ENCODE data around the gene LCMT2.
"Not testable (repeated sequence)": the region's sequence is repeated elsewhere in the genome, so short reads cannot be mapped to it uniquely, and the experiment has no call there.

Gene LCMT2

DNA sequence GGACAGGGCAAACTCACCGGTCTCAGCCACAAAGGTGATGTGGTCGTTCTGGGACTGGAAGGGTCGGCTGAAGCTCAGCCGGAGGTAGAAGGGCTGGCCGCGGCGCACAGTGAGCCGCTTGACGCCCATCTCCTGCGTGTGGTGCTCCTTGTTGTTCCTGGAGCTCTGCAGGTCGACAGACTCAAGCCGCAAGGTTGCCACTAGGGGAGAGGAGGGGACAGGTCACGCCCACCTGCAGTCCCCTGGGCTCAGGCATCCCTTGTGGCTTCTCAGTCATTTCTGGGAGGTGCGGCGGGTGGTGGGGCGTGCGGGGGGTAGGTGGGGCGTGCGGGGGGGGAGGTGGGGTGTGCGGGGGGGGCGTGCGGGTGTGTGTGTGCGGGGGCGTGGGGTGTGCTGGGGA is 36.9 kb downstream of the LCMT2 start (continued):
- TF ChIP-seq ZFP3 (CRISPR knock-in tag; IDR thresholded peaks at IDR 0.05): no peak
- no peak for TF ChIP-seq ZFP30 (CRISPR knock-in tag; IDR thresholded peaks at IDR 0.05)
- no peak for TF ChIP-seq PPARA (CRISPR knock-in tag; IDR thresholded peaks at IDR 0.05; ENCODE audit: borderline replicate concordance)
- TF ChIP-seq TOX (CRISPR knock-in tag; IDR thresholded peaks at IDR 0.05; ENCODE audit: borderline replicate concordance): no peak

GRCh38 chr15:43292375-43293078 is 37.8 kb downstream of the LCMT2 start:
- TF ChIP-seq CREB5 (CRISPR knock-in tag; IDR thresholded peaks at IDR 0.05; ENCODE audit: low read depth) (no peak), TOX (CRISPR knock-in tag; IDR thresholded peaks at IDR 0.05; ENCODE audit: borderline replicate concordance) (no peak), OSR1 (CRISPR knock-in tag; IDR thresholded peaks at IDR 0.05) (no peak), GLIS3 (CRISPR knock-in tag; IDR thresholded peaks at IDR 0.05) (no peak), CSRNP3 (CRISPR knock-in tag; IDR thresholded peaks at IDR 0.05) (no peak), PPARA (CRISPR knock-in tag; IDR thresholded peaks at IDR 0.05; ENCODE audit: borderline replicate concordance) (no peak), ARNTL (CRISPR knock-in tag; IDR thresholded peaks at IDR 0.05; ENCODE audit: borderline replicate concordance, low read depth) (no peak)
- no peak; the same call in 2 of the 3 replicates for ATAC-seq

- ATAC-seq: not testable (repeated sequence)
Measured at GRCh38 chr15:43289656-43290055, 40.7 kb downstream of the LCMT2 start.

DNA sequence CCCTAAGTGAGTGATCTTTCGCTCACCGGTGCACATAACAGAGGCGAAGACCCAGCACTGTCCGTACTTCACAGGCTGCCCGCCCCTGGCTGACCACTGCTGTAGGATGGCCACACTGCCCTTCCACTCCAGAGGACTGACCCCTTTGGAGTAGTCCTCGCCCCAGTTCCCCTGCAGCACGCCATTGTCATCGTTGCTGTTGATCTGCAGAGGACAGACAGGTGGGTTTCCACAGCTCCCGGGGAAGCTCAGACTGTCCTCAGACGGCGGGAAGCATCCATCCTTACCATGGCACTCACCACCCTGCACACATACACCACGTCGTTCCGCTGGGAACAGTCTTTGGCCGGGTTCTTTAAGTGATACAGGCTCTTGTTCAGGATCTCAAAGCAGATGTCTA is 43.1 kb downstream of the LCMT2 start:
- TF ChIP-seq TSHZ2 (CRISPR knock-in tag; IDR thresholded peaks at IDR 0.05): no peak
- TF ChIP-seq ZFP30 (CRISPR knock-in tag; IDR thresholded peaks at IDR 0.05): no peak
- TF ChIP-seq ZNF70 (CRISPR knock-in tag; IDR thresholded peaks at IDR 0.05): no peak
- no peak for TF ChIP-seq BACH2 (CRISPR knock-in tag; IDR thresholded peaks at IDR 0.05; ENCODE audit: borderline replicate concordance)
- TF ChIP-seq, protein P1, sequence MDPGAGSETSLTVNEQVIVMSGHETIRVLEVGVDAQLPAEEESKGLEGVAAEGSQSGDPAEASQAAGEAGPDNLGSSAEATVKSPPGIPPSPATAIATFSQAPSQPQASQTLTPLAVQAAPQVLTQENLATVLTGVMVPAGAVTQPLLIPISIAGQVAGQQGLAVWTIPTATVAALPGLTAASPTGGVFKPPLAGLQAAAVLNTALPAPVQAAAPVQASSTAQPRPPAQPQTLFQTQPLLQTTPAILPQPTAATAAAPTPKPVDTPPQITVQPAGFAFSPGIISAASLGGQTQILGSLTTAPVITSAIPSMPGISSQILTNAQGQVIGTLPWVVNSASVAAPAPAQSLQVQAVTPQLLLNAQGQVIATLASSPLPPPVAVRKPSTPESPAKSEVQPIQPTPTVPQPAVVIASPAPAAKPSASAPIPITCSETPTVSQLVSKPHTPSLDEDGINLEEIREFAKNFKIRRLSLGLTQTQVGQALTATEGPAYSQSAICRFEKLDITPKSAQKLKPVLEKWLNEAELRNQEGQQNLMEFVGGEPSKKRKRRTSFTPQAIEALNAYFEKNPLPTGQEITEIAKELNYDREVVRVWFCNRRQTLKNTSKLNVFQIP (CRISPR knock-in tag; IDR thresholded peaks at IDR 0.05; ENCODE audit: borderline replicate concordance, low read depth): no peak
- TF ChIP-seq ZNF8 (CRISPR knock-in tag; IDR thresholded peaks at IDR 0.05): no peak
- TF ChIP-seq GLIS3 (CRISPR knock-in tag; IDR thresholded peaks at IDR 0.05): no peak
- TF ChIP-seq ESRRG (CRISPR knock-in tag; IDR thresholded peaks at IDR 0.05): no peak
- TF ChIP-seq PPARA (CRISPR knock-in tag; IDR thresholded peaks at IDR 0.05; ENCODE audit: borderline replicate concordance): no peak
- TF ChIP-seq CSDC2 (CRISPR knock-in tag; IDR thresholded peaks at IDR 0.05): no peak
- TF ChIP-seq ZNF565 (CRISPR knock-in tag; conservative IDR thresholded peaks at IDR 0.05; ENCODE audit: low read depth): no peak
- TF ChIP-seq ARNTL (CRISPR knock-in tag; IDR thresholded peaks at IDR 0.05; ENCODE audit: borderline replicate concordance, low read depth): no peak
- no peak for TF ChIP-seq TCF4 (CRISPR knock-in tag; IDR thresholded peaks at IDR 0.05; ENCODE audit: borderline replicate concordance)
- TF ChIP-seq SNAI2 (CRISPR knock-in tag; IDR thresholded peaks at IDR 0.05): no peak
- no peak for TF ChIP-seq CREB5 (CRISPR knock-in tag; IDR thresholded peaks at IDR 0.05; ENCODE audit: low read depth)
- no peak for TF ChIP-seq TOX (CRISPR knock-in tag; IDR thresholded peaks at IDR 0.05; ENCODE audit: borderline replicate concordance)
- no peak for TF ChIP-seq ISL1 (CRISPR knock-in tag; IDR thresholded peaks at IDR 0.05)
- TF ChIP-seq ZC3H10 (CRISPR knock-in tag; IDR thresholded peaks at IDR 0.05): no peak
- no peak; the same call in 2 of the 3 replicates for ATAC-seq
